ENCODE data around the gene MILR1. TPM values are rescaled to one million over a fixed set of nuclear protein-coding genes. Genes with fewer than 3 reads are reported as not detected.
"Not testable (repeated sequence)": the region's sequence is repeated elsewhere in the genome, so short reads cannot be mapped to it uniquely, and the experiment has no call there.

Gene MILR1
- total RNA-seq, 1 donor from 2014 or later: not detected

GRCh38 chr17:64491034-64491860 is 42.3 kb downstream of the MILR1 start:
- Histone ChIP-seq H3K4me3 (ENCODE audit: low read depth, low read length) (no peak overlapping the region), H3K27me3 (ENCODE audit: control insufficient read depth, insufficient read depth, low read length) (no peaks in the 10 kb centered on the region), H3K36me3 (ENCODE audit: control insufficient read depth, insufficient read depth, low read length) (no peaks in the 10 kb centered on the region)
- no peak for DNase-seq (ENCODE audit: low read depth)
- peak; percentile 57 for TF ChIP-seq CTCF (IDR thresholded peaks at IDR 0.05; ENCODE audit: insufficient read depth, low read length, poor library complexity, severe bottlenecking)

GRCh38 chr17:64491994-64492393 is 43.1 kb downstream of the MILR1 start:
- TF ChIP-seq CTCF (IDR thresholded peaks at IDR 0.05; ENCODE audit: insufficient read depth, low read length, poor library complexity, severe bottlenecking): no peak
- H3K27me3 ChIP-seq (ENCODE audit: control insufficient read depth, insufficient read depth, low read length): no peaks in the 10 kb centered on the region
- H3K36me3 ChIP-seq (ENCODE audit: control insufficient read depth, insufficient read depth, low read length): no peaks in the 10 kb centered on the region
- no peak overlapping the region for H3K4me3 ChIP-seq (ENCODE audit: low read depth, low read length)
- DNase-seq (ENCODE audit: low read depth): peak; percentile 37

- H3K36me3 ChIP-seq (ENCODE audit: control insufficient read depth, insufficient read depth, low read length): no peaks in the 10 kb centered on the region
- DNase-seq (ENCODE audit: low read depth): no peak
- TF ChIP-seq CTCF (IDR thresholded peaks at IDR 0.05; ENCODE audit: insufficient read depth, low read length, poor library complexity, severe bottlenecking): peak; percentile 40
- no peak overlapping the region for H3K4me3 ChIP-seq (ENCODE audit: low read depth, low read length)
- no peaks in the 10 kb centered on the region for H3K27me3 ChIP-seq (ENCODE audit: control insufficient read depth, insufficient read depth, low read length)
Observed at GRCh38 chr17:64492481-64493109, 43.7 kb downstream of the MILR1 start.

DNA sequence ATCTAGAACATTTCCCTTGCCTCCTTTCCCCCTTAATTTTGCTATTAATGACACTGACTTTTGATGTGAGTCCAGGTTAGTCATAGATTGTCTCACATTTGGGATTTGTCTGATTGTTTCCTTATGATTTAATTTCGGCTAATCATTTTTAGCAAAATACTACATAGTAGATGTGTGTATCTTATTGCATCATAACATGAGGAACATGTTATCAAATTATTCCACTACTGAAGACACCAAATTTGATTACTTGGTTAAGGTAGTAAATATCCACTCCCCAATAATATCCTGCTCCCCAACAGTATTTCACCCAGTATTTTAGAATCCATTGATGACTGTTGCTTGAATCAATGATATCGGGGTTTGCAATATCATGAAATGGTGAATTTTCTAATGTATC is 45.2 kb downstream of the MILR1 start:
- TF ChIP-seq CTCF (IDR thresholded peaks at IDR 0.05; ENCODE audit: insufficient read depth, low read length, poor library complexity, severe bottlenecking): no peak
- H3K27me3 ChIP-seq (ENCODE audit: control insufficient read depth, insufficient read depth, low read length): no peaks in the 10 kb centered on the region
- DNase-seq (ENCODE audit: low read depth): no peak

DNA sequence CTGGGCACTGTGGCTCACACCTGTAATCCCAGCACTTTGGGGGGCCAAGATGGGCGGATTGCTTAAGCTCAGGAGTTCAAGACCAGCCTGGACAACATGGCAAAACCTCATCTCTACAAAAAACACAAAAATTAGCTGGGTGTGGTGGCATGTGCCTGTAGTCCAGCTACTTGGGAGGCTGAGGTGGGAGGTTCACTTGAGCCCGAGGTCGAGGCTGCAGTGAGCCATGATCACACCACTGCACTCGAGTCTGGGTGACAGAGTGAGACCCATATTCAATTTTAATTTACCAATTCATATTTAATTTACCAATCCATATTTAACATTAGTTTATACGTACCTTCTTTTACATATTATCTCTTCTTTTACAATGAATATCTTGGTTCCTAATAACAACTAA is 46.4 kb downstream of the MILR1 start:
- H3K36me3 ChIP-seq (ENCODE audit: control insufficient read depth, insufficient read depth, low read length): not testable (repeated sequence)

More for the DNA sequence above, 45.2 kb downstream of the MILR1 start:
- no peak overlapping the region for H3K4me3 ChIP-seq (ENCODE audit: low read depth, low read length)
- H3K36me3 ChIP-seq (ENCODE audit: control insufficient read depth, insufficient read depth, low read length): no peaks in the 10 kb centered on the region

DNA sequence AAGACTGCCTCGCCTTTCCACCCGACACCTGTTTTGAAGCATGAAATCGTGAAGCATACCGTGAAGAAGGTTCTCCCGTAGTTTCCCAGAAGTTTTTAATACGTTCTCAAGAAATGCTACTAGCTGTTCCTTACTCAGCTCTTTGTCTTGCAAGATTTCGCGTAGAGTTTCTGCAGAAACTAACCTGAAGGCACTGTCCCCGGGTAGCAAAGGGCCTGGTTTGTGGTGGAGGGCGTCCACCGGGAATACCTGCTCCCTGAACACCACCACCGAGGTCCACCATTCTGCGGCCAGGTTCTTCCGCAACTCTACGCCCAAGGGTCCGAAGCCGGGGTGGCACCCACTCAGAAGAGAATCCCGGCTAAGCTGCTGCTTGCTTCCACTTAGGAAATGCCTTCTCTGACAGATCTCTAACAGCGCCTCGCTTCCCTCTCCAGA is 47.5 kb downstream of the MILR1 start:
- TF ChIP-seq CTCF (IDR thresholded peaks at IDR 0.05; ENCODE audit: insufficient read depth, low read length, poor library complexity, severe bottlenecking): no peak
- Histone ChIP-seq H3K4me3 (ENCODE audit: low read depth, low read length) (peak overlapping the region; percentile 81), H3K36me3 (ENCODE audit: control insufficient read depth, insufficient read depth, low read length) (peaks cover 3% of the 10 kb centered on the region), H3K27me3 (ENCODE audit: control insufficient read depth, insufficient read depth, low read length) (no peaks in the 10 kb centered on the region)
- DNase-seq (ENCODE audit: low read depth): no peak

More for the DNA sequence above, 46.4 kb downstream of the MILR1 start:
- not testable (repeated sequence) for H3K27me3 ChIP-seq (ENCODE audit: control insufficient read depth, insufficient read depth, low read length); H3K4me3 ChIP-seq (ENCODE audit: low read depth, low read length); DNase-seq (ENCODE audit: low read depth)
